ACHN (cell line): Measurements from ENCODE around the gene GRAMD1A.
"Not testable (repeated sequence)": the region's sequence is repeated elsewhere in the genome, so short reads cannot be mapped to it uniquely, and the experiment has no call there.

ENCODE experiments used
- DNase-seq: peaks from one replicate; pipeline ENCODE4 v3.0.0-alpha.2; 2015
- in situ Hi-C: cut with HindIII; loops from 2 replicates; pipeline ENCODE4 v1.10.0; 2017; ENCODE audit warnings: low sequenced_read_pairs, low pct_ligation_motif_present, low pct_unique_long_range_greater_than_20kb

Gene GRAMD1A

GRCh38 chr19:34999498-35000337 lies at the start of gene GRAMD1A:
Gene GRAMD1A (plus strand): TSS chr19:35000323. CDS start chr19:35000479, 156 bp downstream.
- in situ Hi-C loops: no loop called here
- peak; percentile 82 for DNase-seq

DNA sequence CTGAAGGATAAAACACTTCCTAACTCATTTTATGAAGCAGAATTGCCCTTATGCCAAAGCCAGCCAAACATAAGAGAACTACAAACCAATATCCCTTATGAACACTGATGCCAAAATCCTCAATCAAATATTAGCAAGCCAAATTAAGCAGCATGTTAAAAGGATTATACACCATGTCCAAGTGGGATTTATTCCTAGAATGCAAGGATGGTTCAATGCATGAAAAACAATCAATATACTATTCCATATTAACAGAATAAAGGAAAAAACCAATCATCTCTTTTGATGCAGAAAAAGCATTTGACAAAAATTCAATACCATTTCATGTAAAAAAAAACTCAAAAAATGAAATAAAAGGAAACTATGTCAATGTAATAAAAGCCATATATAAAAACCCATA lies 47.0 kb upstream of the GRAMD1A start:
- in situ Hi-C loops: no loop called here
- DNase-seq: no peak

DNA sequence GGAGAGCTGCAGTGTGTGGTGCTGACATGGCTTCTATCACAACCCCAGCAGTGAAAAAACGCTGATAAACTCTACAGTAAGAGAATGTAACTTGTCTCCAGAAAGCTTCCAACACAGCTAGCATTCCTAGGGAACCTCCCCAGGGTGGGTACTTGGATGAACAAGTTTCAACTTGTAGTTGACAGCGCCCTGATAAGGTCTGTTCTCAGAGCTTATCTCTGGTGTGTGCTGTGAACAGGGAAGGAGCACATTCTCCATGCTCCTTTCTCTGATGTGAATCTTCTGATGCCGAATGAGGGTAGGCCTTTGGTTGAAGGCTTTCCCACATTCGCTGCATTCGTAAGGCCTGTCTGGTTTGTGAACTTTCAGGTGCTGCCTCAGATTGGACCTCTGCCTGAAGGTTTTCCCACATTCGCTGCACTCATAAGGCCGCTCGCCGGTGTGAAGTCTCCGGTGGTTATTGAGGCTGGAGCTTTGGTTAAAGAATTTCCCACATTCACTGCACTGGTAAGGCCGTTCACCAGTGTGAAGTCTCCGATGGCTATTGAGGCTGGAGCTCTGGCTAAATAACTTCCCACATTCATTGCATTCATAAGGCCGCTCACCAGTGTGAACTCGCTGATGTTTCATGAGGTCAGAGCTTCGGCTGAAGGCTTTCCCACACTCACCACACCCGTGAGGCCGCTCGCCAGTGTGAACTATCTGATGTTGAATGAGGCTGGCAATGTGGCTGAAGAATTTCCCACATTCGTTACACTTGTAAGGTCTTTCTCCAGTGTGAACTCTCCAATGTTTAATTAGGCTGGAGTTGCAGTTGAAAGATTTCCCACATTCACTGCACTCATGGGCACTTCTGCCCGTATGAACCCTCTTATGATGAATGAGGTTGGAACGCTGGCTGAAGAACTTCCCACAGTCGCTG lies 42.0 kb upstream of the GRAMD1A start:
- in situ Hi-C loops: no loop called here
- no peak for DNase-seq

- DNase-seq: no peak
- in situ Hi-C loops: no loop called here
These were observed 41.1 kb upstream of the GRAMD1A start for GRCh38 chr19:34959021-34959420.

DNA sequence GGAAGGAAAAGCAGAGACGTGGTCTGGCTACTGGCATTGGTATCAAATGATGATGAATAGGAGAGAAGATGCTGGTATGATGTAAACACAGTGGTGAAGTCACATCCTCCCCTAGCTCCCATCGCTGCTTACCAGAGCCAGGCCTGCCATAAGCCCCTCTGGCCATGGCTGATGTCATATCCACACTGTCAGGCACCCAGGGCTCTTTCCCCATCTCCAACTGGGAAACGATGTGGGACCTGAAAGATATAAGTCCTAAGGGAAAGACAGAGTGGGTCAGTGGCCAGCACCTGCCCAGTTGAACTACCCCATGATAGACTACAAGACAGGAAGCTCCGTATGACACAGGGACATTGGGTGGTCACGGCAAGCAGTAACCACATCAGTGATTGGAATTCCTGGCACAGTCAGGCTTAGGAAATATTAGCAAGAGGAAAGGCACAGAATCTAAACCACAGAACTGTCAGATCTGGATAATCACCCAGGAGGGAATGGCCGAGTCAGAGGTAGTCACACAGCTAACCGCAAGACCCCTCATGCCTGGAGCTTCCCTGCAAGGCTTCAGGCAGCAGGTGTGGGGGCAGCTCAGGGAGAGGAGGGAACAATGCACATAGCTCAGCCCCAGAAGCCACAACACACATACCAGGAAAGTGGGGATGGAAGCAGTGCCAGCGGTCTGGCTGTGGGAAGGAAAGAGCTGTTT lies 39.9 kb upstream of the GRAMD1A start:
- in situ Hi-C loops: no loop called here
- no peak for DNase-seq

- in situ Hi-C loops: no loop called here
- no peak for DNase-seq
These were observed 39.0 kb upstream of the GRAMD1A start for GRCh38 chr19:34960940-34961679.

- in situ Hi-C loops: no loop called here
These were observed 38.1 kb upstream of the GRAMD1A start for GRCh38 chr19:34961775-34962686.

GRCh38 chr19:34962687-34963572 lies 37.2 kb upstream of the GRAMD1A start:
- no peak for DNase-seq
- in situ Hi-C loops: no loop called here

More at GRCh38 chr19:34961775-34962686, 38.1 kb upstream of the GRAMD1A start:
- DNase-seq: no peak

- DNase-seq: peak; percentile 45
- in situ Hi-C loops: no loop called here
These were observed 36.3 kb upstream of the GRAMD1A start, which contains the start of gene ZNF792 for GRCh38 chr19:34963573-34964406. Gene ZNF792 (minus strand): TSS chr19:34964229. CDS start chr19:34963662, 567 bp downstream.

DNA sequence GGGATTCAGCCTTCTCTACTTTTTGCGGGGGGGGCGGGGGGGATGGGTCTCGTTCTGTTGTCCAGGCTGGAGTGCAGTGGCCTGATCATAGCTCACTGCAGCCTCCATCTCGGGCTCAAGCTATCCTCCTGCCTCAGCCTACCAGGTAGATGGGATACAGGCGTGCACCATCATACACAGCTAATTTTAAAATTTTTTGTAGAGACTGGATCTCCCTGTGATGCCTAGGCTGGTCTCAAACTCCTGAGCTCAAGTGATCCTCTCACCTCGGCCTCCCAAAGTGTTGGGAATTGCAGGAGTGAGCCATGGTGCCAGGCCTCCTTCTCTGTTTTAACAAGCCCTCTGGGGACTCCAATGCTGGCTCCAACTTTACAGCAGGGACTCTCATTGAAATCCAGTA lies 35.5 kb upstream of the GRAMD1A start:
- no peak for DNase-seq
- in situ Hi-C loops: no loop called here

DNA sequence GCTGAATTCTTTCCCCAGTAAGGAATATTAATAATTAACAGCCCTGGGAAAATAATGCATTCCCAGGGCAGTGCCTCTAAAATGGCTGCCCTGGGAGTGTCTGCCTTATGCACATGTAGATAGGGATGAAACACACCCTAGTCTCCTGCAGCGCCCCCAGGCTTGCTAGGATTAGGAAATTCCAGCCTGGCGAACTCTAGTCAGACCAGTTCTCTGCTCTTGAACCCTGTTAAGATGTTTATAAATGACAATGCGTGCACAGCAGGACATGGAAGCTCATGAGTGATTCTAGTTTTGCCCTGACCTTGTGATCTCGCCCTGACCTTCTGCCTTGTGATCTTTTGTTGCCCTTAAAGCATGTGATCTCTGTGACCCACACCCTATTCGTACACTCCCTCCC lies 34.6 kb upstream of the GRAMD1A start:
- not testable (repeated sequence) for DNase-seq

DNA sequence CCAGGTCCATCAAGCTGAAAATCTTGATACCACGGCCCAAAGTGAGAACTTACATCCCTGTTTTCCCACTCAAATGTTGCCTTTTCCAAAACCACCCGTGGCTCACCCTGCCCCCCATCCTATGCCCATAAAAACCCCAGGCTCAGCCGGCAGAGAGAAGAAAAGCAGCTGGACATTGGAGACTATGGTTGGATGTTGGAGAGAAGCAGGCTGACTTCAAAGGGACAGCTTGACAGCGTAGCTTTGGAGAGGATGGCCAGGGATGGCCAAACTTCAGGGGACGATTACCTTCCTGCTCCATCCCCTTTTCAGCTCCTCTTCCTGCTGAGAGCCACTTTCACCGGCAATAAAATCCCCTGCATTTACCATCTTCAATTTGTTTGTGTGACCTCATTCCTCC lies 32.6 kb upstream of the GRAMD1A start:
- in situ Hi-C loops: no loop called here
- no peak for DNase-seq

More for the DNA sequence above, 34.6 kb upstream of the GRAMD1A start:
- in situ Hi-C loops: not testable (repeated sequence)

DNA sequence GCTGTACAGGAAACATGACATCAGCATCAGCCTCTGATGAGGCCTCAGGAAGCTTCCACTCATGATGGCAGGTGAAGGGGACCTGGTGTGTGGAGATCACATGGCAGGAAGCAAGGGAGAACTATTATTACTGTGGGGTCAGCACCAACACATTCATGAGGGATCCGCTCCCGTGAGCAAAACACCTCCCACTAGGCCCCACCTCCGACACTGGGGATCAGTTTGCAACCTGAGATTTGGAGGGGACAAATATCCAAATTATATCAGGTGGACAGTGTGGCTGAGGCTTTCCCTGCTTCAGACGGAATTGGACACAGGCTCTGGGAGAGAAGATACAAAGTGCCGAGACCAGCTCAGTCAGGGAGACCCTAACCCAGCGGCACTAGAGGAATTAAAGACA lies 30.4 kb upstream of the GRAMD1A start:
- DNase-seq: no peak
- in situ Hi-C loops: no loop called here

GRCh38 chr19:34970185-34970780 lies 29.8 kb upstream of the GRAMD1A start:
- DNase-seq, in situ Hi-C loops: not testable (repeated sequence)

DNA sequence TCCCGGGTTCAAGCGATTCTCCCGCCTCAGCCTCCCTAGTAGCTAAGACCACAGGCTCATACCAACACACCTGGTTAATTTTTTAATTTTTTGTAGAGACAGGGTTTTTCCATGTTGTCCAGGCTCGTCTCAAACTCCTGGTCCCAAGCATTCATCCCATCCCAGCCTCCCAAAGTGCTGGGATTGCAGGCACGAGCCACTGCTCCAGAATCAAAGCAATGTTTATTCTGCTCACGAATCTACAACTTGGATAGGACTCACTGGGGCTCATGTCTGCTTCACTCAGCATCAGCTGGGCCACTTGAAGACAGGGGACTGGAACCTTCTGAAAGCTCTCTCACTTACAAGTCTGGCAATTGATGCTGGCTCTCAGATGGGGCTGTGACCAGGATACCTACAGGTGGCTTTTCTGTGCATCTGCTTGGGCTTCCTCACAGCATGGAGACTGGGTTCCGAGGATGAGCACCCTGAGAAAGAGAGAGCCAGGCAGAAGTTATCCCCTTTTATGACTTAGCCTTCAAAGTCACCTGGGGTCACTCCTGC lies 27.9 kb upstream of the GRAMD1A start:
- in situ Hi-C loops: no loop called here

More for the DNA sequence above, 27.9 kb upstream of the GRAMD1A start:
- no peak for DNase-seq
